RPMI8226 (cell line): ENCODE results near the gene CLCN6.

Experiments used
- DNase-seq: peaks from one replicate; pipeline ENCODE4 v3.0.0-alpha.2; 2015

Gene CLCN6

DNA sequence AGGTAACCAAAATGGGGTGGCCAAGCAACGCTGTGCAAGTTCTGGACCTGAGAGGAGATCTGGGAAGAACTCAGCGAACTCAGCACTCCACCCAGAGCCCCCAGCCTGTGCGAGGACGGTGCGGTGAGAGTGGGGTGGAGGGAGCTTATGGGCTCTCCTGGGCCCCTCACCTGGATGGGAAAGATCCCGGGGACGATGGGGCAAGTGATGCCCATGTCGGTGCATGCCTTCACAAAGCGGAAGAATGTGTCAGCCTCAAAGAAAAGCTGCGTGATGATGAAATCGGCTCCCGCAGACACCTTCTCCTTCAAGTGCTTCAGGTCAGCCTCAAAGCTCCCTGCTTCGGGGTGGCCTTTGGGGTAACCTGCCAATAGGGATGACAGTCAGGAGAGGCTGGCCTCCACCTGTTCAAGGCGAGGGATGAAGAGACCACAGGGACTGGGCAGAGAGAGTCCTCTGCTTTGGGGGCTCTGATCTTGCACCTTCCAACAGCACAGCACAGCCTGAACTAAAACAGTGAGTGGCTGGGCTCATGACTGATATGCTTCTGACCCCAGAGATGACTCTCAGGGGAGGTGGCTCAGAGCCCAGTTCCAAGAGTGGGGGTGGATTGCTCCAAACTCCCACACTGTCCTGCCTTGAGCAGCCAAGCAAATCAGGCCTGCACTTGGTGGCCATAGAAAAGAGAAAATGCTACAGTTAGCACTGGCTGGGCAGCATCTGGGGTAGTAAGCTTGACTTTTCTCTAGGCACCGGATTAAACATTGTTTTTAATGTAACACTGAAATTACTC lies 9.8 kb upstream of the CLCN6 start:
- no peak for DNase-seq

DNA sequence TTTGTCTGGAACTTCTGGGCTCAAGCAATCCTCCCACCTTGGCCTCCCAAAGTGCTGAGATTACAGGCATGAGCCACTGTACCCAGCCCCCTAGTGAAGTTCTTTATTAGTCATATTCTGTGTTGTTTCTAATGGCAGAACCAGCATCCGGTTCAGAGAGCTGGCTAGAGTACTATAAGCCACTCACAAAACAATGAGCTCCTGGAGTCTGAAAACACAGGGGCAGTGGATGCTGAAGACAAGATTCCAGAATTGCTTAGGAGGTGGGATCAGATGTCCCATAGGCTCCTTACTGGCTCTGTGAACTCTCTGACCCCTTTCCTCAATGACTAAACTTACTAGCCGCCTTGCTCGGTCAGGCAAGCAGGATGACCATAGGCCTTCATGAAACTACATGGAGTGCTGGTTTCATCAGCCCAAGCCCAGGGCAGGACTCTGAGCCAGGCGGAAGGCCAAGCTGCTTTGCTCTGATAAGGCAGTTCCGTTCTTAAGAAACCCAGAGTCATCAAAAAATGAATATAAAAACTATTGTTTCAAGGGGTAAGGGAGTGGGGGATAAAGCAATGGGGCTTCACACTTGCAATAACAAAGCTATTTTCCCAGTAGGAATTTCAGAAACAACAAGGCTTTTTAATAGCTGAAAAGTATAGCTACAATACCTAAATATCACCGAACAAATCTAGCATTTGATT lies 8.3 kb upstream of the CLCN6 start:
- DNase-seq, result no peak

DNA sequence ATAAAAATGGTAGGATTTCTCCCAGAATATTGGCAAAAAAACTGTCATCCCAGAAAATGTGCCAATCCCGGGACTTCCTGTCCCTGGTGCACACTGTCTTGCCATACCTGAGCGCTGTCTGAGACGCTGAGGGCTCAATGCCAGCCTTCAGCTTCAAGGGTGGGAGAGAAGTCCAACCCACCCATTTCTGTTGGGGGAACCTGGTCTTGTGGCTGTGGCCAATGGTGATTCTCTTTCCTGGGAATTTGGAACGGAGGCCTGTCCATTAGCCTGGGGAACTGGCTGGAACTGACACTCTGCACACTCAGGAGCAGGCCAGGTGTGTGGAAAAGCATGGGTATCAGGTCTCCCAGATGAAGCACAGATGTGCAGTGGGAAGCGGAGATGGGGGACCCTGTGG lies 6.9 kb upstream of the CLCN6 start:
- DNase-seq, result no peak

DNA sequence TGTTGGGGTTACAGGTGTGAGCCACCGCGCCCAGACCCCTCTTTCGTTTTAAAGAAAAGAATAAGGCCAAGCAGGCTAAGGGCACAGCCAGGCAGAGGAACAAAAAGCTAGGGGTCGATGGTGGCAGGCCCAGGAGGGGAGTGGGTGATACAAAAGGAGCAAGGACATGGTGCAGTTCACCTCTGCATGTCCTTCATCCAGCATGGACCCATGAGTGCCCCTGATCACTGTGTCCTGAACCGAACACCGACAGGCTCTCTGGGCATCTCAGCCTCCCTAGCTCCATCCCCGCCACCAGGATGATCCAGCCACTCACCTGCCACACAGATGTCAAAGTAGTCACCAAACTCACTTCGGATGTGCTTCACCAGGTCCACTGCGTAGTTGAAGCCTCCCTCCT lies 6.1 kb upstream of the CLCN6 start:
- DNase-seq, result no peak

DNA sequence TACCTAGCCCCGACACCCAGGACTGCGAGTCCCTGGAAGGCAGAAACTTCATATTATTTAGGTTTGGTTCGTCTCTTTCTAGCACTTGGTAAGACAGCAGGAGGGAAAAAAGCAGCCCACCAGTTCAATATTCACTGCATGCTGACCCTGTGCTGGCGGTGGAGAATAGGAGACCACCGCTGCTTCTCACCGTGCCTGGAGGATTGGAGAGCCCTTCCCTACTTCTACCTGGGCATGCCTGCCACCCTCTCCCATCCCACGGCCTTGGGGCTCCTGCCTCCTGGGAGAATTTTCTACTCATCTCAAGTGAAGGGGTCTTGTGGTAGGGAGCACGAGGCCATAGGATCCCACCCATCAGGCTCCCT lies 5.6 kb upstream of the CLCN6 start:
- DNase-seq, result no peak

DNA sequence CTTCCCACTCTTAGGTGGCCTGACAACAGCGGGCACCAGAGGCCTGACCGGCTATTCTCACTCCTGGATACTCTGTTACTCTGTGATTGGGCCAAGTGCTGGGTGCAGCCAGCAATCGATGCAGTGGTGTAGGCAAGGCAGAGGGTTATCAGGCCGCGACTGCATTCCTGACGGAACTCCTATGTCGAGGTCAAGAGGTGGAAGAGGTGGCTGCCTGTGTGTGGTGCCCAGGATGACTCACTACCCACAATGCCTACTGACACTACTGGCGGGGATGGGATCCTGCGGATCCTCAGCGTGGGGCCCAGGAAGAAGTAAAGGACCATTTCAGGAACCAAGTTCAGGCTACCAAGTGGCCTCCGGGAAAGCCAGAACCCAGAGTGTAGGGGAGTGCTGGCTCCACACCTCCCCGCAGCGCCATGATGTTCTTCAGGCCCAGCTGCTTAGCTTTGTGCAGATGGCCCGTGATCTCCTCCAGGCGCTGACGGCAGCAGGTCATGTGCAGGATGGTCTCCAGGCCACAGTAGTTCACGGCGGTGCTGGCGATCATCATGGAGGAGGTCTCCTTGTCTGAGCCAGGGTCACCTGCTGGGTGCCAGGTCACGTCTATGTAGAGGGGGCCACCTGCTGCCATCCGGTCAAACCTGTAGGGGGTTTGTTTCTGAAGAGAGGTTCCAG lies 5.1 kb upstream of the CLCN6 start:
- no peak for DNase-seq

DNA sequence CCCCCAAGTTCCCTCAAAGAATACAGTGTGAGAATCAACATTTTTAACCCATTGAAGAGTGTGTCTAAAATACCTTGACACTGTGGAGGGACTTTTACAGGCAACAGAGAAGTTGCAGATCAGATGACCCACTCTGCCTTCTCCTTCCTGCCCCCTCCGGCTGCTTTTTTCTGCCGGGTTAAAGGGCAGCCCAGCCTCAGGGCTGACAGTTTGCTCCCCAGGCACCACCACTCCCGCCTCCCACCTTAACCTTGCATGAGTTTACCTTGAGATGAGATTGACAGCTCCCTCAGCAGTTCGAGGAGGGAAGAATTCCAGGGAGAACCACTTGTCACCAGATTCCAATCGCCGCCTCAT lies 3.4 kb upstream of the CLCN6 start:
- no peak for DNase-seq

DNA sequence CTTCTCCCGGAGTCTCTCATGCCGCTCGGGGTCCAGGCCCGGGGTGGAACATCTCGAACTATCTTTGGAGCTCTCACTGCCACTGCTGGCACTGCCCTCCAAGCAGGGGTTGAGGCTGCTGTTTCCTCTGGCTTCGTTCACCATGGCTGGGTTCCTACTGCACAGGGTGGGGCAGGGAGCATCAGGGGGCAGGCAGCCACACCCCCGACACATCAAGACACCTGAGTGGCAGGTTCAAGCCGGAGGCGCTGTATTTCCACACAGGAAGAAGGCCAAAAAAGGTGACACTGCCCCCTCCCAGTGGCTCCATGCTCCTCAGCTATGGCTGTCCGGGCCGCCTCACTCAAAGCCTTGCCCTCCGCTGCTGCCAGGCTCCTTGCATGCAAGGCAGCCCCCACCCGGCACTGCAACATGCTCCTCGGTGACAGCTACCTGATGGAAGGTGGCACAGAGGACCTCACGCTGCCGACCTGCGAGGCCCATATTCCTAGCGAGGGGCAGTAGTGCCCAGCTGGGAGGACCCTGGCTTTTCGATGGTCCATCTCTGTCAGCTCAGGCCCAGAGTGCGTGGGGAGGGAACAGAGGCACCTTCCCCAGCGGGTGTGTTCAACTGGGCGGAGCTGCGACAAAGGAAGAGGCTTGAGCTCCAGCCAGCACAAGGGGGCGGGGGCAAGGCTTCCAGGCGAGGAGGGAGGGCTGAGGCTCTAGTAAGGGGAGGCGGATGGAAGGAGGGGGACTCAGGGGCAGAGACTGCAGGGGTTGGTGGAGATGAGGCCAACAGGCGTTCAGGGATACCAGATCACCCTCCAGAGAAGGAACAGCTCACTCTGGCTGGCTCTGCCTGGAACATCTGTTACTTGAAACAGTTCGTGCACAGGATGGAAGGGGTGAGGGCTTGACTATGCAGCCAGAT lies 2.8 kb upstream of the CLCN6 start:
- DNase-seq, result peak; percentile 83

DNA sequence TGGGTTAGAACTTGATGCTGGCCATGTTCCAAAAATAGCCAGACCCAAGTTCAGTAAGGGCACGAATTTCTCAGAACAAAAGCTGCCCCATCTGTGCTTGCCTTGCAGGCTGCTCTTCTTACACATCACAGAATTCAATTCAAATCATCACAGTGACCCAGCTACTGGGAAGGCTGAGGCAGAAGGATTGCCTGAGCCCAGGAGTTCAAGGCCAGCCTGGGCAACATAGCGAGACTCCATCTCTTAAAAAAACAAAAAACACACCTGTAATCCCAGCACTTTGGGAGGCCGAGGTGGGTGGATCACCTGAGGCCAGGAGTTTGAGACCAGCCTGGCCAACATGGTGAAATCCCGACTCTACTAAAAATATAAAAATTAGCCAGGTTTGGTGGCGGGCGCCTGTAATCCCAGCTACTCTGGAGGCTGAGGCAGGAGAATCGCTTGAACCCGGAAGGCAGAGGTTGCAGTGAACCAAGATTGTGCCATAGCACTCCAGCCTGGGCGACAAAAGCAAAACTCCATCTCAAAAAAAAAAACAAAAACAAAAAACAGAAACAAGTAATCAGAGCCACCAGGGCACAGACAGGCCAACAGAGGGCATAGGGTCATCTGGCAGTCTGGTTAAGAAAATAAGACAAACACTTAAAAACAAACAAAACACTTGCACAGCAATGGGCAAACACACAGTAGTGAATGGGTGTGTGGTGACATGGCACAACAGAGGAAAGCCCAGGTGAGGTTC lies 1.9 kb upstream of the CLCN6 start:
- peak; percentile 39 for DNase-seq

DNA sequence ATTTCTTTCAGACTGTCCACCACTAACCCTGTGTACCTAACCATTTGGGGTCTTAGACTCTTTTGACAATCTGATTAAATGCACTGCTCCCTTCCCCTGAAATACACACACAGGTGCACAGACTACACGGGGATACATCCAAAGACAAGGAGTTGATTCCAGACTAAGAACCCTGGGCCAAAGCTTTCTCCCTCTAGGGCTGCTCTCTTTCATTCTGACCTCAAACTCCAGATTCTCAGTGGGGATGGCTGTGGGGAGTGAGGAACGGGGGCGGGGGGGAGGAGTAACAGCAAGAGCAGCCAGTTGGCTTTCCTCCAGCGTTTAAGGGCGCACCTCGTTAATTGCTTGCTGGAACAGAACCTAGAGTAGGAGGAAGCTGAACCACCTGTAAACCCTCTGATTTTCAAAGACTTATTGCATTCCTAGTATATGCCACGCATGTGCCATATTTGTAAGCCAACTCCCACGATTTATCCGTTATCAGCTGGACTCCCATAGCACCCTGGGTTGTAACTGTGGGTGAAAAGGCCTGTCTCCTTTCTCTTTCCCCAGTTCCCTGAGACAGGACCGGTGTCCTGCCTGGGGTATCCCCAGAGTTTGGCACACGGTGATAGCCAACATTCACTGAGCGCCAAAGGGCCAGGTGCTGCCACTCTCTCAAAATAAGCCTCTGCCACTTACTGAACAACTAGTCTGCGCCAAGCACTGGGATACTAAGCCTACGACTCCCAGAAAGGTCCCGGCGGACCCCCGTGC lies 1.1 kb upstream of the CLCN6 start:
- peak; percentile 94 for DNase-seq

DNA sequence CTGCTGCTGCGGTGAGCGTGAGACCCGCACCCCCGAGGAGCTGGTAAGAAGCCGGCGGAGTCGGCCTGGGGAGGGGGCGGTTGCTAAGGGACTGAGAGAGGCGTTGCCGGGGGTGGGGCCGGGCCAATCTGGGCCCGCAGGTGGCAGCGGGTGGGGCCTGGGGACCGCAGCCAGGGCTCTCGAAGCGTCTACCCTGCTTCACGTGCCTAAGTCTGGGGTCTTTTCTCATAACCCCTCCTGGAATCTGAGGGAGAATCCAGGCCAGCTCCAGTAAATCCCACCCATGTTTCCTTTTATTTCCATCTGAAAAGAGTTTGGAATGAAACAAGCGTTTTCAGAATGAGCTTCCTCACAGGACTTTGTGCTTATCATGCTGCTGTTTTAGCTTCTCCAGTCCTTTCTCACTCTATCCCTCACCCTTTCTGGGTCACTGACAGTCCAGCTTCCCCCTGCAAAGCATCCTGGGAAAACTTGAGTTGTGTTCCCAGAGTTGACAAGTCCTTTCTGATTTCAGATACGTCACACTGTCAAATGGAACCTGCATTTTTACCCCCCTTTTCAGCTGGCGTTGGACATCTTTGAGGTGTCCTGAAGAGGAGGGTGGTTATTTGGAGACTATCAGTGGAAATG lies 431 bp downstream of the CLCN6 start:
- peak; percentile 36 for DNase-seq

DNA sequence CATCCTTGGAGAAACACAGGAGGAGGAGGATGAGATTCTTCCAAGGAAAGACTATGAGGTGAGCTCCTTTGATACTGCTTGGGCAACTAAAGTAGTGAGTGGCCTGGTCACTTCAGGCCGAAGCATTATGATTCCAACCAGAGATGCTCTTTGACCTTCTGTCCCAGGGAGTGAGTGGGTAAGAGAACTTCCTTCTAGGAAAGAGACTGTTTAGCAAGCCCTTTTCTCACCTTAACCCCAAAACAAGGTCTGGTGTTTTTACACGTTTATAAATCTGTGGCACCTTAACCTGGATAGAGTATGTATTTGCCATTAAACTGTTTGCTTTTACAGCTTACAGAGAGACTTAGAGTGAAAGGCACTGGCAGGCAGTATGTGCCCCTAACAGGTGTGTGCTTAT lies 1.1 kb downstream of the CLCN6 start:
- DNase-seq, result no peak

DNA sequence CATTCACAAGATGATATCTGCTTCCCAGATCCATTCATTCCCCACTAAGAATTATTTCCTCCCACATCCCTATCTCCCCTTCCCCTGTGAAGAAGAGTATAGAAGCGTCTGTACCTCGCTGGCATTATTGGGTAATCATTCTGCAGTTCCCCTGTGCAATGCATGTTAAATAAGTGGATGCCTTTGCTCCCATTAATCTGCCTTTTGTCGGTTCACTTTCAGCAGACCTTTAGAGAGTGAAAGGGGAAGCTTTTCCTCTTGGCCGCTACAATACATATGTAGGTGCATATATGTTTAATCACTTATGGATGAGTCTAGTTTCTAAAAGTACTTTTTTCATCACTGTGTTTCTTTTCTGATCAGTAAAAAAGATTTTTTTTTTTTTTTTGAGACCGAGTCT lies 7.0 kb downstream of the CLCN6 start:
- no peak for DNase-seq

DNA sequence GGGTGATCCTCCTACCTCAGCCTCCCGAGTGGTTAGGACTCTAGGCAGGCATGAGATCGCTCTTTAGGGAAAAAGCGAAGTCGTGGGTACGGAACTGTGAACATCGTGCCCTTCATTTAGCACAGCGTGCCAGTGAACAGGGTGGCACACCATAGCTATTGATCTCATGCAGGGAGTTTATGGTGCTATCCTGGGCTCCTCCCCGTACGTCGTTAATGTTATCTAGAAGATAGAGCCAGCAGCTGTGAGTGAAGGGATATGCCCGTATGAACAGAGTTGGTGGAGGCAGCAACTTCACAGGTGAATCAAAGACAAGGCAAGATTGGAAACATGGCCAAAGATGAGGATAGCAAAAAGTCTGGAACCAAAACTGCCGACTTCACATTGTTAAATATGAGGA lies 11.2 kb downstream of the CLCN6 start:
- DNase-seq, result no peak

DNA sequence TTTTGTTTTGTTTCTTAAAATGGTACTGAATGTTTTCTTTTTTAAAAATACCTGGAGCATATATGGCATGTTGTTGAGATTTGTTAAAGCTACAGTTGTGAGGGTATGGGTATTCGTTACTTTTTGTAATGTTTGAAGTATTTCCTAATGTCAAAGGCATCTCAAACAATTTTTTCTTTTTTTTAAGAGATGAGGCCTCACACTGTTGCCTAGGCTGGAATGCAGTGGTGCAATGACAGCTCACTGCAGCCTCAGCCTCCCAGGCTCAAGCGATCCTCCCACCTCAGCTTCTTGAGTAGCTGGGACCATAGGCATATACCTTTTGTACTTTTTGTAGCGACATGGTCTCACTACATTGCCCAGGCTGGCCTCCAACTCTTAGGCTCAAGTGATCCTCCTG lies 16.1 kb downstream of the CLCN6 start:
- DNase-seq, result no peak

DNA sequence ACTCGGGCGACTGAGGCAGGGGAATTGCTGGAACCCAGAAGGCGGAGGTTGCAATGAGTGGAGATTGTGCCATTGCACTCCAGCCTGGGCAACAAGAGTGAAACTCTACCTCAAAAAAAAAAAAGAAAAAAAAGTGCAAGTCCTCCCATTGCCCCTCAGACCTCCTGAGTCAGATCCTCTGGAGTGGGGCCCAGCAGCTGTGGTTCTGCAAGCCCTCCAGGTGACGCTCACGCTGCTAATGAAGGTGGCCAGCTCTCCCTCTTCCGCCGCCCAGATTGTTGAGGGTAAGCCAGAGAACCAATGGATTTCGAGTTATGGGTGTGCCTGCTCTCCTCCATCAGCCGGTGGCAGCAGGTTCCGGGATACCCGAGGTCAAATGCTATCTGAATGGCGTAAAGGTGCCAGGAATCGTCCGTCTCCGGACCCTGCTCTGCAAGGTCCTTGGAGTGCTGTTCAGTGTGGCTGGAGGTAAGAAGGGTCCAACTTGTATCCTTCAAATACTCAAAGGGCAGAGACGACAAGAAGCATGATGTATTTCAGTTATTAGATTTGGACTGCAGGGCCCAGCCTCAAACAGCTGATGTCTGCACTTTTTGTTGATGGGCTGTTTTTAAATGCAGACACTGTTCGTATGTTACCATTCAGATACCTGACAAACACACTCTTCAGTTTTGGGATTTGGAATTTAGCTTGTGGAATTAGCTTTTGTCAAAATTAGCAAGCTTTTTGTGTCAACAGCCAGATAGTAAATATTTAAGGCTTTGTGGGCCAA lies 17.6 kb downstream of the CLCN6 start:
- no peak for DNase-seq

DNA sequence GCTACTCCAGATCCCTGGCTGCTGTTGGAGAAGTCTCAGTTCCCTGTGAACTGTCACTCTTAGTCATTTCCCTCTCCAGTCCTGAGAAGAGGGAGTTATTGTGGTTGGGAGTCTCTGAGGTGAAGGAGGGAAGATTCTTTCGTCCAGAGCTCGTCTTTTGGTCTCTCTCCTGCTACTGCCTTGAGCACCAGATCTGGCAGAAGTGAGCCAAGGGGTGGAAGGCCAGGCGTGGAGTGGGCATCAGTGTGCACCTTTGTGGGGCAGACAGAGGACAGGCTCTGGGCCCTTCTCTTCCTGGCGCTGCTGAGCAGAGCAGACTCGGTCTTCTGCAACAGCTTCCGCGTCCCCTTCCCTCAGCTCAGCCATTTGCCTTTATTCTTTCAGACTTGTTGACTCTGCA lies 19.1 kb downstream of the CLCN6 start:
- DNase-seq, result no peak

DNA sequence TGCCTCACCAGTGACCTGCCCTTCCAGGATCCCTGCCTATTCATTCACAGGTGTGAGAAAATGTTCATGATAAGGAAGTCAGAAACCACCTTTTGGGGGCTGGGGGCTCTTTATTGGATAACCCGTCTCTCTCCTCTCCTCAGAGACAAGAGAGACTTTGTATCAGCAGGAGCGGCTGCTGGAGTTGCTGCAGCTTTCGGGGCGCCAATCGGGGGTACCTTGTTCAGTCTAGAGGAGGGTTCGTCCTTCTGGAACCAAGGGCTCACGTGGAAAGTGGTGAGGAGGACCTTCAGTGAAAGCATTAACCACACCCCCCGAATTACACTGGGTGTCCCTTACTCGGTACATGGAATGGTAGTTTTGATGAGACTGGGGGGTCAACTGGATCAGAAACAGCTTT lies 21.0 kb downstream of the CLCN6 start:
- DNase-seq, result no peak

DNA sequence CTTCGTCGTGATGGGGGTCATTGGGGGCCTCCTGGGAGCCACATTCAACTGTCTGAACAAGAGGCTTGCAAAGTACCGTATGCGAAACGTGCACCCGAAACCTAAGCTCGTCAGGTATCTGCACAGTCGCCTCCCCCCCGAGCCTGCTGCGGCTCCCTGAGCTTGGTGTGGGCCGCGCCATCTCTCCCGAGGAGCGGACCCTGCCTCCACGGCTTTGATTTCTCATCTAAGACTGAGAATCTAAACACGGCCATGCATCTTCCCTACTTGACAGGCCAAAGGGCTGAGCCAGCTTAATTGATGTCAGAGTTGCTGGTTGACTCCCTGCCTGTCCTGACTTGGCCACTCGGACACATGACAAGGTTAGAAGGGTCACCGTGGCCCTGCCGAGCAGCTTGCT lies 22.5 kb downstream of the CLCN6 start:
- DNase-seq, result no peak

DNA sequence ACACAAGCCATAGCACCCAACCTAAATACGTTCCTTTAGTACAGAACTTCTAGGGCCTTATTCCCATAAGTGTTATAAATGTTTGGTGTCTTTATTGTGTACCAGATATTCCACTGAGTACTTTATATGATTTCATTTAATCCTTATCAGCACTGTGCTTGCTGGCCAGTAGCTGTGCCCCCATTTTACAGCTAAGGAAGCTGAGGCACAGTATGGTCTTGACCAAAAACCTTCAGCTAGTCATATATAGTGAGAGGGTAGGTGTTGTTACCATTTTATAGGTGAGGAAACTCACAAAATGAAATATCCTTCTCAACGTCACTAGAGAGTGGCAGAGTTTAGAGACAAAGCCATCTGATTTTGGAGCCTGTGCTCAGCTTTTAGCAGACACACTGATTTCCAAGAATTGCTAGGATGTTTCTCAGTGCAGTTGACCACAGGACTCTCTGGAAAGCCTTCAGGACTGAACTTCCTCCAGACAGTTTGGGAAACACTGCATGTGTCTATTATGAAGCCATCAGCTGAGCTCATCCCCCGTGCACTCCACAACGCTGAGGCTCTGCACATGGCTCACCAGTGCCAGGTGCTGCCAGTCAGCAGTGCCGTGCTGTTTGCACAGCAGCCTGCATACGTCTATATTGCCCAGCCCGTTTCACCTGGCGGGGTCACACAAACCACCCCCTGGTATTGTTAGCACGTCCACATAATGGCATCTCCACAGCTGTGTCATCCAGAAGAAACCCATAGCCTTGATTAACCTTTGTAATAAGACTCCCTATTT lies 26.1 kb downstream of the CLCN6 start:
- DNase-seq, result no peak
